Measurements from ENCODE around the gene VAT1. TPM values are rescaled to one million over a fixed set of nuclear protein-coding genes. Genes with fewer than 3 reads are reported as not detected.

VAT1 gene
- total and polyA plus RNA-seq, 2 of the 13 experiments (the other 11 are each of a cell fraction or from before 2014, with no cell fraction given), result 143 to 205 TPM

DNA sequence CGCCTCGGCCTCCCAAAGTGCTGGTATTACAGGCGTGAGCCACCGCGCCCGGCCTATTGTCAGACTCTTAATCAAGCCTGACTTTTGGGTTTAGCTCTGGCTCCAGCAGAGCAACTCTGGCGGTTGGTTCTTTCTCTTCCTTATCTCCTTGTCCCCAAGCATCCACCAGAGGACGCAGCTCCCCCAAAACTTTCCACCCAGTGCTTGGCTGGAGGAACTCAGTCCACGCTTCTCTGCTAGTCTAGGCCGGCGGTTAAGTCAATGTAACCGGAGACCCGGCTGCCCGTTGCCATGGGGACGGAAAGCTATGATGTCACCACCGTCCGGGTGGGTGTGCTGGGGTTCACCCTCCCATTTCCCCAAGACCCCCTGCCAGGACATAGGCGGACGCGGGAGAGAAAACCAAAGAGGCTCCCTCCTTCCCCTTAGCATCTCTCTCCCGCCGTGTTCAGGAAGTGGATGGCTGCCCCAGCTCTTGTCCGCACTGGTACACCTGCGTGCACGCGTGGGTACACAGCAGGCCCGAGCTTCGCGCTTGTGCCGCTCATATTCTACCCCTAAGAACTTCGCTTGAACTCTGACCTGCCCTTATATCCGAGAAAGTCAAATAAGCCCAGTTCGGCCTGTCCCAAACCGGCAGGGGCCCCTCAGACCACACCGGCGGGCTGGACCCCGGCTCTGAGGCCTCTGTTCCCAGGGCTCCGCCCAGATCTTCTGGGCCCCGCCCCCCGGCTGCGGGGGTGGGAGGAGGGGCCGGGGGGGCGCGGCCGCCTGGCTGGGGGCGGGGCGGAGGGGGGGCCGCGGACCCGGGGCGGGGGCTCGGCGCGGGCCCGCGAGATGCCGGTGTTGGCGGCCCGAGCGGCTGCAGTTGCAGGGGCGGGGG, 2.5 kb upstream of the VAT1 start, which contains the start of gene RND2 (continued):
- TF ChIP-seq, protein P1, sequence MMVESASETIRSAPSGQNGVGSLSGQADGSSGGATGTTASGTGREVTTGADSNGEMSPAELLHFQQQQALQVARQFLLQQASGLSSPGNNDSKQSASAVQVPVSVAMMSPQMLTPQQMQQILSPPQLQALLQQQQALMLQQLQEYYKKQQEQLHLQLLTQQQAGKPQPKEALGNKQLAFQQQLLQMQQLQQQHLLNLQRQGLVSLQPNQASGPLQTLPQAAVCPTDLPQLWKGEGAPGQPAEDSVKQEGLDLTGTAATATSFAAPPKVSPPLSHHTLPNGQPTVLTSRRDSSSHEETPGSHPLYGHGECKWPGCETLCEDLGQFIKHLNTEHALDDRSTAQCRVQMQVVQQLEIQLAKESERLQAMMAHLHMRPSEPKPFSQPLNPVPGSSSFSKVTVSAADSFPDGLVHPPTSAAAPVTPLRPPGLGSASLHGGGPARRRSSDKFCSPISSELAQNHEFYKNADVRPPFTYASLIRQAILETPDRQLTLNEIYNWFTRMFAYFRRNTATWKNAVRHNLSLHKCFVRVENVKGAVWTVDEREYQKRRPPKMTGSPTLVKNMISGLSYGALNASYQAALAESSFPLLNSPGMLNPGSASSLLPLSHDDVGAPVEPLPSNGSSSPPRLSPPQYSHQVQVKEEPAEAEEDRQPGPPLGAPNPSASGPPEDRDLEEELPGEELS (CRISPR knock-in tag; IDR thresholded peaks at IDR 0.05), result peak; percentile 52
- TF ChIP-seq MIER2 (CRISPR knock-in tag; IDR thresholded peaks at IDR 0.05) (peak; percentile 66), RFX5 (IDR thresholded peaks at IDR 0.05; ENCODE audit: low read depth, low read length) (peak; percentile 75), ZNF552 (CRISPR knock-in tag; IDR thresholded peaks at IDR 0.05; ENCODE audit: borderline replicate concordance) (0 out of 2 replicates have a peak, but pooled peaks have one; percentile 65), ZNF121 (CRISPR knock-in tag; IDR thresholded peaks at IDR 0.05) (no peak), SOX6 (IDR thresholded peaks at IDR 0.05) (no peak), SOX6 (CRISPR knock-in tag; IDR thresholded peaks at IDR 0.05) (peak; percentile 56), MIER3 (CRISPR knock-in tag; IDR thresholded peaks at IDR 0.05; ENCODE audit: borderline replicate concordance) (peak; percentile 89; the same call in 1 of the 2 replicates), ZBTB7B (CRISPR knock-in tag; IDR thresholded peaks at IDR 0.05) (peak; percentile 80; the same call in 1 of the 2 replicates), CEBPG (CRISPR knock-in tag; IDR thresholded peaks at IDR 0.05) (0 out of 2 replicates have a peak, but pooled peaks have one; percentile 54), ZNF891 (CRISPR knock-in tag; IDR thresholded peaks at IDR 0.05) (peak; percentile 55; the same call in 1 of the 2 replicates), GATAD1 (CRISPR knock-in tag; IDR thresholded peaks at IDR 0.05) (peak; percentile 73), ZNF780A (CRISPR knock-in tag; IDR thresholded peaks at IDR 0.05) (no peak), SIN3B (IDR thresholded peaks at IDR 0.05; ENCODE audit: low read length) (0 out of 2 replicates have a peak, but pooled peaks have one; percentile 55), GPN1 (CRISPR knock-in tag; IDR thresholded peaks at IDR 0.05; ENCODE audit: borderline replicate concordance) (no peak), JUND (CRISPR knock-in tag; IDR thresholded peaks at IDR 0.05) (peak; percentile 81; the same call in 1 of the 2 replicates), KLF9 (CRISPR knock-in tag; IDR thresholded peaks at IDR 0.05; ENCODE audit: low read depth) (0 out of 2 replicates have a peak, but pooled peaks have one; percentile 72), CREB1 (IDR thresholded peaks at IDR 0.05) (peak; percentile 39; the same call in 1 of the 2 replicates), CREB1 (CRISPR knock-in tag; IDR thresholded peaks at IDR 0.05) (no peak), PHF5A (CRISPR knock-in tag; IDR thresholded peaks at IDR 0.05; ENCODE audit: low read depth, unreplicated experiment) (peak; percentile 45)
- TF ChIP-seq, protein P2, sequence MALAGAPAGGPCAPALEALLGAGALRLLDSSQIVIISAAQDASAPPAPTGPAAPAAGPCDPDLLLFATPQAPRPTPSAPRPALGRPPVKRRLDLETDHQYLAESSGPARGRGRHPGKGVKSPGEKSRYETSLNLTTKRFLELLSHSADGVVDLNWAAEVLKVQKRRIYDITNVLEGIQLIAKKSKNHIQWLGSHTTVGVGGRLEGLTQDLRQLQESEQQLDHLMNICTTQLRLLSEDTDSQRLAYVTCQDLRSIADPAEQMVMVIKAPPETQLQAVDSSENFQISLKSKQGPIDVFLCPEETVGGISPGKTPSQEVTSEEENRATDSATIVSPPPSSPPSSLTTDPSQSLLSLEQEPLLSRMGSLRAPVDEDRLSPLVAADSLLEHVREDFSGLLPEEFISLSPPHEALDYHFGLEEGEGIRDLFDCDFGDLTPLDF (CRISPR knock-in tag; IDR thresholded peaks at IDR 0.05), result no peak
- TF ChIP-seq, protein P3, sequence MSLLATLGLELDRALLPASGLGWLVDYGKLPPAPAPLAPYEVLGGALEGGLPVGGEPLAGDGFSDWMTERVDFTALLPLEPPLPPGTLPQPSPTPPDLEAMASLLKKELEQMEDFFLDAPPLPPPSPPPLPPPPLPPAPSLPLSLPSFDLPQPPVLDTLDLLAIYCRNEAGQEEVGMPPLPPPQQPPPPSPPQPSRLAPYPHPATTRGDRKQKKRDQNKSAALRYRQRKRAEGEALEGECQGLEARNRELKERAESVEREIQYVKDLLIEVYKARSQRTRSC (CRISPR knock-in tag; IDR thresholded peaks at IDR 0.05; ENCODE audit: low read depth), result no peak
- TF ChIP-seq, protein P4, sequence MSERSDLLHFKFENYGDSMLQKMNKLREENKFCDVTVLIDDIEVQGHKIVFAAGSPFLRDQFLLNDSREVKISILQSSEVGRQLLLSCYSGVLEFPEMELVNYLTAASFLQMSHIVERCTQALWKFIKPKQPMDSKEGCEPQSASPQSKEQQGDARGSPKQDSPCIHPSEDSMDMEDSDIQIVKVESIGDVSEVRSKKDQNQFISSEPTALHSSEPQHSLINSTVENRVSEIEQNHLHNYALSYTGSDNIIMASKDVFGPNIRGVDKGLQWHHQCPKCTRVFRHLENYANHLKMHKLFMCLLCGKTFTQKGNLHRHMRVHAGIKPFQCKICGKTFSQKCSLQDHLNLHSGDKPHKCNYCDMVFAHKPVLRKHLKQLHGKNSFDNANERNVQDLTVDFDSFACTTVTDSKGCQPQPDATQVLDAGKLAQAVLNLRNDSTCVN (CRISPR knock-in tag; IDR thresholded peaks at IDR 0.05; ENCODE audit: borderline replicate concordance), result peak; percentile 77; the same call in 1 of the 2 replicates
- TF ChIP-seq, protein P5, sequence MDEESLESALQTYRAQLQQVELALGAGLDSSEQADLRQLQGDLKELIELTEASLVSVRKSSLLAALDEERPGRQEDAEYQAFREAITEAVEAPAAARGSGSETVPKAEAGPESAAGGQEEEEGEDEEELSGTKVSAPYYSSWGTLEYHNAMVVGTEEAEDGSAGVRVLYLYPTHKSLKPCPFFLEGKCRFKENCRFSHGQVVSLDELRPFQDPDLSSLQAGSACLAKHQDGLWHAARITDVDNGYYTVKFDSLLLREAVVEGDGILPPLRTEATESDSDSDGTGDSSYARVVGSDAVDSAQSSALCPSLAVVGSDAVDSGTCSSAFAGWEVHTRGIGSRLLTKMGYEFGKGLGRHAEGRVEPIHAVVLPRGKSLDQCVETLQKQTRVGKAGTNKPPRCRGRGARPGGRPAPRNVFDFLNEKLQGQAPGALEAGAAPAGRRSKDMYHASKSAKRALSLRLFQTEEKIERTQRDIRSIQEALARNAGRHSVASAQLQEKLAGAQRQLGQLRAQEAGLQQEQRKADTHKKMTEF (CRISPR knock-in tag; IDR thresholded peaks at IDR 0.05), result peak; percentile 74
